NCI-H1417 treated with DMSO at 0.1 percent for 48 hours (cell line): Measurements from ENCODE around the gene ARFGEF3.
A peak's percentile ranks its signal among the peaks of the same experiment; 100 is the strongest.

ENCODE experiments used
- DNase-seq: peaks from one replicate; lab custom pipeline; 2025; lab: John Stamatoyannopoulos, UW

ARFGEF3 gene

GRCh38 chr6:138242987-138243592, 81.4 kb downstream of the ARFGEF3 start:
- DNase-seq = peak; percentile 21

GRCh38 chr6:138245751-138246150, 84.0 kb downstream of the ARFGEF3 start:
- DNase-seq = no peak

- DNase-seq = no peak
Observed at GRCh38 chr6:138246650-138247440, 85.1 kb downstream of the ARFGEF3 start.

GRCh38 chr6:138248011-138248410, 86.3 kb downstream of the ARFGEF3 start:
- no peak for DNase-seq

- DNase-seq = no peak
Observed at GRCh38 chr6:138248878-138249277, 87.1 kb downstream of the ARFGEF3 start.

- no peak for DNase-seq
Observed at GRCh38 chr6:138250053-138250452, 88.3 kb downstream of the ARFGEF3 start.

- no peak for DNase-seq
Observed at GRCh38 chr6:138250513-138251247, 88.9 kb downstream of the ARFGEF3 start.

- DNase-seq = no peak
Observed at GRCh38 chr6:138253731-138254130, 92.0 kb downstream of the ARFGEF3 start.

GRCh38 chr6:138255443-138255842, 93.7 kb downstream of the ARFGEF3 start:
- no peak for DNase-seq

GRCh38 chr6:138257638-138258040, 95.9 kb downstream of the ARFGEF3 start:
- no peak for DNase-seq

GRCh38 chr6:138258197-138258596, 96.5 kb downstream of the ARFGEF3 start:
- no peak for DNase-seq

GRCh38 chr6:138258991-138259390, 97.3 kb downstream of the ARFGEF3 start:
- DNase-seq = no peak

GRCh38 chr6:138261116-138261780, 99.5 kb downstream of the ARFGEF3 start:
- no peak for DNase-seq

GRCh38 chr6:138263963-138264362, 102.2 kb downstream of the ARFGEF3 start:
- DNase-seq = no peak

GRCh38 chr6:138264372-138264880, 102.7 kb downstream of the ARFGEF3 start:
- no peak for DNase-seq

GRCh38 chr6:138266095-138266494, 104.4 kb downstream of the ARFGEF3 start:
- no peak for DNase-seq

- no peak for DNase-seq
Observed at GRCh38 chr6:138267971-138268895, 106.5 kb downstream of the ARFGEF3 start.

- DNase-seq = no peak
Observed at GRCh38 chr6:138271451-138271850, 109.7 kb downstream of the ARFGEF3 start.

GRCh38 chr6:138272533-138273315, 111.0 kb downstream of the ARFGEF3 start:
- DNase-seq = no peak

GRCh38 chr6:138275976-138276375, 114.2 kb downstream of the ARFGEF3 start:
- DNase-seq = no peak
